Skin epidermis (tissue), 12 donors: ENCODE data around the gene FYN.
A peak's percentile ranks its signal among the peaks of the same experiment; 100 is the strongest.

Source experiments
- H3K27ac ChIP-seq, 21 experiments: fragments of 200-600 bp; sonication (generic) in 11 of 21; one replicate each; pipeline ENCODE4 v1.5.0; 2020; ENCODE audit warnings: mild to moderate bottlenecking in 3 of 21, inconsistent platforms in 2 of 21, moderate library complexity in 2 of 21
- H3K4me3 ChIP-seq, 7 experiments: fragments of 200-600 bp; sonication (generic) in 2 of 7; one replicate each; pipeline ENCODE4 v1.5.0; 2020; ENCODE audit warnings: inconsistent platforms in 2 of 7, mild to moderate bottlenecking in 2 of 7, moderate library complexity in 1 of 7

Gene FYN

GRCh38 chr6:111857674-111858337 is 15.4 kb downstream of the FYN start:
- no peak overlapping the region for H3K4me3 ChIP-seq
- H3K27ac ChIP-seq = peak overlapping the region in 2 of 21 experiments; percentile 29 to 47

- Histone ChIP-seq H3K4me3 (no peak overlapping the region), H3K27ac (no peak overlapping the region)
These were observed 17.5 kb downstream of the FYN start for GRCh38 chr6:111855753-111856152.

GRCh38 chr6:111854683-111855082 is 18.6 kb downstream of the FYN start:
- Histone ChIP-seq H3K27ac (no peak overlapping the region), H3K4me3 (no peak overlapping the region)

- H3K4me3 ChIP-seq = no peak overlapping the region
- no peak overlapping the region for H3K27ac ChIP-seq
These were observed 20.5 kb downstream of the FYN start for GRCh38 chr6:111852725-111853124.

GRCh38 chr6:111850295-111850937 is 22.8 kb downstream of the FYN start:
- no peak overlapping the region for H3K4me3 ChIP-seq
- H3K27ac ChIP-seq = peak overlapping the region in 1 of 21 experiments; percentile 4

DNA sequence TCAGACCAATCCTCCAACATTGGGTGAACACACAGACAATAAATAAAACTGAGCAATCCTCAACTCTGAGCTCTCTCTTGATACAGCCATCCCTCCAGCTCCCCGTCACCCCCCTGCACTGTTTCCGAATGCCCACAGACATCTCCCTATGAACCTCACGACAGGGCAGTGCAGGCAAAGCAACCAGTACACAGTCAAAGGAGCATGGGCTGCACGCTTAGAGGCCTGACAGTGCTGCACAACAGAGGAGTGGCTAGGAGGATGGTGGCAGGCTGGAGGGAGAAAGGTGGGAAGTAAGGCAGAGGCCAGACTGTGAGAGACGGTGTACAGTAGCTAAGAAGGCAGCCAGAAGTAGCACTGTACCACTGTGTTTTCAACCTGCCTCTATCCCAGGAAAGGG is 24.0 kb downstream of the FYN start:
- Histone ChIP-seq H3K4me3 (no peak overlapping the region), H3K27ac (peak overlapping the region in 2 of 21 experiments; percentile 38 to 47)

DNA sequence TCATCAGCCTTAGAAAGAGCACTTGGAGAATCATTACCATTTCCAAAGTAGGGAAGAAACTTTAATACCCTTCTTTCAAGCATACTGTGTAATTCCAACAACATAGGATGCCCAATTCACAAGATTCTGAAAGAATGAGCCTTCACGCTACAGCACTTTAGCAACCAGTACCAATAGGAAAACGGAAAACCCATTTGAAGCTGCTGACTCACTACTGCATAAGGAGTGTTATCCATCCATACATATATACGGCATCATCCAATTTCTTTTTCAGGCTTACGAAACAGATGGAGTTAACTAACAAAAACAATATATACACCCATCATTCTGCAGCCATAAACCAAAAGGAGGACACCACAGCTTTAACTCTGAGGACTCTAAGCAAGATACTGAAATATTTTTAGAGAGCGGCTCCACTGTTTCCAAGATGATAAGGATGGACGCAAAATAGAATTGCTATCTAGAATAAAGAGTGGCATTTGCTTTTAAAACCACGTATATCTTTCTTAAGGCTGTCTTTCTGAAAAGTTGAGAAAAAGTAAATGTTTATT is 24.9 kb downstream of the FYN start:
- Histone ChIP-seq H3K27ac (peak overlapping the region in 1 of 21 experiments; percentile 84), H3K4me3 (no peak overlapping the region)

DNA sequence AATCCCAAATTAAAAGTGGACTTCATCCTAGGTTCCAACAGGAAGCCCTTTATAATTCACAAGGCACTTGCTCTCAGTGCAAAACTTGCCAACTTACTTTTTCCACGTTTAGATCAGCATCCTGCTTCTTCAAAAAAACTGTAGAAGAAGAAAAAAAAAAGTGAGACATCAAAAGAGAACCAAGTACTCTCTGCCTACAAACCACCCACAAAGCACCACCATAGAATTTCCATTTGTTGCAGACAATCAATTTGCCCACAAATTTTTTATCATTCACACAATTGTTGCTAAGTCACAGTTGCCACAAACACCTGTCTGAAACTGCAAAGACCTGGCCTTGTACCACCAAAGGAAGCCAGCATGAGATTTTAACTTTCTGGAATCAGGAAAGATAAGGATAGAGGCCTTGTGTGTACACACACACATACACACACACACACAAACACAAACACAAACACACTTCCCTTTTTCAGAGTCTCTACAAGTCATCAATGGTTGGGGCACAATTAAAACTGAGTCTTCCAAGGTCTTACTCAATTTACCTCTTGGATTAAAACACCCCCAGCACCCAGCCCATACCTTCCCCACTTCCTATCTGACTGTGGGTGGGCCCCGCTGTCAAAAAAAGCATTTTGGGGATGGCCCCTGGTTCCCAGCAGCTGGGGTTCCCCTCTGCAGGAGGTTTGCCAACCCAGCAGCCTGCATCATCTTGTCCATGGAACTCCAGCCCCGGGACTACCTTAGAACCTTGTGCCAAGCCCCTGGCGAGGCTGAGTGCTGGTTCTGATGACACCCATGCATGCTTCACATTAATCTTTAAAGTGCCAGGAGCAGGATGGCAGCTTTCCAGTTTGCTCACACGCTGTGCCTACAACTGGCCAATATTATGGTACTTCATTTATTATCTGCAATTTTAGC is 26.5 kb downstream of the FYN start:
- Histone ChIP-seq H3K27ac (peak overlapping the region in 6 of 21 experiments; percentile 1 to 84 (median 42)), H3K4me3 (no peak overlapping the region)

GRCh38 chr6:111846066-111846465 is 27.2 kb downstream of the FYN start:
- H3K4me3 ChIP-seq = no peak overlapping the region
- peak overlapping the region in 9 of 21 experiments; percentile 7 to 84 (median 57) for H3K27ac ChIP-seq

GRCh38 chr6:111845441-111845871 is 27.8 kb downstream of the FYN start:
- Histone ChIP-seq H3K4me3 (no peak overlapping the region), H3K27ac (peak overlapping the region in 12 of 21 experiments; percentile 6 to 84 (median 48))

- peak overlapping the region in 12 of 21 experiments; percentile 10 to 84 (median 48) for H3K27ac ChIP-seq
- H3K4me3 ChIP-seq = no peak overlapping the region
These were observed 28.3 kb downstream of the FYN start for GRCh38 chr6:111844921-111845320.

DNA sequence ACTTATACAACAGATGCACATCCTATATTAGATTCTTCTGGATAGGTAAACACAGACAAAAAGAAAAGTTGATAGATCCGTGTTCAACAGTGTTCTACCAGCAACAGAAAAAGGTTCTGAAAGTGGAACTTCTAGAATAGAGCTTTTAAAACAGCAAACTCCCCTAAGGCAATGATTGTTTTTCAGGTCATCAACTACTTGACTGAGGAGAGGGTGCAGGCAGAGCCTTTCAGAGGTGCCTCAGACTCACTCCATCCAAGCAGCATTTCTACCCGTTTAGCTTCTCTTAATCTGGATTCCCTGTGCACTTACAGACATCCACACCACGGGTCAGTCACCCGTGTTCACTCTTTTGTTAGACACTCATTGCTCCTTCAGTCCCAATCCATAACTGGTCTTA is 28.9 kb downstream of the FYN start:
- Histone ChIP-seq H3K4me3 (no peak overlapping the region), H3K27ac (peak overlapping the region in 9 of 21 experiments; percentile 10 to 84 (median 56))

GRCh38 chr6:111843347-111844147 is 29.7 kb downstream of the FYN start:
- H3K27ac ChIP-seq = peak overlapping the region in 7 of 21 experiments; percentile 10 to 84 (median 56)
- no peak overlapping the region for H3K4me3 ChIP-seq

- no peak overlapping the region for H3K4me3 ChIP-seq
- H3K27ac ChIP-seq = peak overlapping the region in 8 of 21 experiments; percentile 27 to 84 (median 40)
These were observed 30.4 kb downstream of the FYN start for GRCh38 chr6:111842891-111843290.

DNA sequence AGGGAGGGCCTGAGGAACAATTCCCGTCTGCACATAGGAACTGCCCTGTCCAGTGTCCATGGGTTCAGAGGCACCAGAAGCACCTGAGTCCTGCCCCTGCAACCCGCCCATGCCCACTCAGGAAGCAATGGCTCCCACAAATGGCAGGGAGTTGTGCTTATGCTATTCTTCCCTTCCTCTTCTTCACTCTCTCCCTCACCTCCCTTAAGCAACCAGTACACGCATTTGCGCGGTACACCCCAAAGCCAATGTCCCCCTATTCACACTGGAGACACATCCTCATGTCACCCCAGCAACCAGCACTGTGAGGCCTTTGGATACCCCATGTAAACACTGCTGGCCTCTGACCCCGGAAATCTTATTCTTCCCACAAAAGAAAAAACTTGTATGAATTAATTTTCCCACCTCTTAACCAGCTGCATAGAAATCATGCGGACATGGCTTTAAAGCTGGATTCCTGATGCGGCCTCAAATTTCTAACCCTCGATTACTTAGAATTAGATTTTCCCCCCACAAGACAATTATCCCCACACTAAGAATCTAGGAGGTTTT is 30.9 kb downstream of the FYN start:
- Histone ChIP-seq H3K4me3 (no peak overlapping the region), H3K27ac (peak overlapping the region in 12 of 21 experiments; percentile 6 to 84 (median 37))

DNA sequence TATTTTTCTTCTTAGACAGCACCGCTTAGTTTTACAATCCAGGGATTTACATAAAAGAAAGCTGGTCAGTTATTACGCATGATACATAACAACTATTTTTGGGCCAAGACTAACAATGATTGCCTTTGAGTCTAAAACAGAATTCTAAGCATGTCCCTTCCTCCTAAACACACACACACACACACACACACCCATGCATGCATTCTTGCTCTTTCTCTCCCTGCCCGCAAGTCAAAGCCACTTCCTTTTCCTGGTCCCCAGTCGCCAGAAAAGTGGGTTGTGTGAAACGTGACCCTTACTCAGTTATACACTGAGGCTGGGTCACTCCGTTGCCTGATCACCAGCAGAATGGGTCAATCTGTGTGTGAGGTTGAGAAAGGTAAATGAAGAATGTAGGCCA is 31.4 kb downstream of the FYN start:
- H3K4me3 ChIP-seq = no peak overlapping the region
- H3K27ac ChIP-seq = peak overlapping the region in 11 of 21 experiments; percentile 1 to 84 (median 39)

DNA sequence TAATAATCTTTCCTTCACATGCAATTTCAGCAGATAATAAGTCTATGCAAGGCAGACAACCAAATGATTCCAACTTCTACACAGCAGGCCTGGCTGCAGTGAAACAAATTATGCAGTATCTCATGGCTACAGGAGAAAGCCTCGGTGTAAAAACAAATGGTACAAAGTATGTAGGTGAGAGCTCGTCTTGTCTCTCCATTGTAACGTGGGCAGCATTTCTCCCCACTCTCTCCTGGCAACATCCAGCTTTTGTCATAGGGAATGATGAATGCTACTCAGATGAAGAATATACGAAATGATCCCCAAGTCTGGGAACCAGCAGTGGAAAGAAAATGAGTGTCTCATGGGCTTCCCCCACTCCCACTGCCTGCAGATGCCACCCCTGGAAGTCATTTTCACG is 32.4 kb downstream of the FYN start:
- Histone ChIP-seq H3K4me3 (no peak overlapping the region), H3K27ac (peak overlapping the region in 6 of 21 experiments; percentile 1 to 84 (median 12))

GRCh38 chr6:111838749-111839484 is 34.3 kb downstream of the FYN start:
- Histone ChIP-seq H3K27ac (peak overlapping the region in 4 of 21 experiments; percentile 5 to 73 (median 34)), H3K4me3 (no peak overlapping the region)
